Measurements from ENCODE around the gene ANXA7.
A peak's percentile ranks its signal among the peaks of the same experiment; 100 is the strongest.
"Not testable (repeated sequence)": the region's sequence is repeated elsewhere in the genome, so short reads cannot be mapped to it uniquely, and the experiment has no call there.

ANXA7 gene

GRCh38 chr10:73357821-73358220 lies 56.0 kb downstream of the ANXA7 start:
- Histone ChIP-seq H3K27me3 (ENCODE audit: control insufficient read depth in 5 of 5, insufficient read depth in 4 of 5, low read length in 5 of 5) (no peaks in the 10 kb centered on the region), H3K9ac (ENCODE audit: low read length in 5 of 5) (peak overlapping the region; percentile 86 to 95 (median 87)), H3K4me3 (ENCODE audit: low read depth in 1 of 5, low read length in 5 of 5) (peak overlapping the region; percentile 89 to 94 (median 92)), H3K36me3 (ENCODE audit: control insufficient read depth in 5 of 5, insufficient read depth in 5 of 5, low read length in 5 of 5) (no peaks in the 10 kb centered on the region), H3K4me1 (ENCODE audit: control insufficient read depth in 5 of 5, insufficient read depth in 5 of 5, low read length in 5 of 5) (peaks cover 0 to 31% (median 23%) of the 10 kb centered on the region in 5 donors), H3K27ac (ENCODE audit: low read depth, low read length) (no peak overlapping the region), H3K9me3 (ENCODE audit: control insufficient read depth in 5 of 5, low read length in 5 of 5) (peaks cover 0 to 2% (median 0%) of the 10 kb centered on the region in 5 donors)

GRCh38 chr10:73357166-73357565 lies 56.7 kb downstream of the ANXA7 start:
- Histone ChIP-seq H3K9ac (ENCODE audit: low read length in 5 of 5) (peak overlapping the region in 4 of 5 donors; percentile 10 to 70 (median 53)), H3K9me3 (ENCODE audit: control insufficient read depth in 5 of 5, low read length in 5 of 5) (peaks cover 0 to 2% (median 0%) of the 10 kb centered on the region in 5 donors), H3K27me3 (ENCODE audit: control insufficient read depth in 5 of 5, insufficient read depth in 4 of 5, low read length in 5 of 5) (no peaks in the 10 kb centered on the region), H3K4me1 (ENCODE audit: control insufficient read depth in 5 of 5, insufficient read depth in 5 of 5, low read length in 5 of 5) (peaks cover 0 to 28% (median 23%) of the 10 kb centered on the region in 5 donors), H3K27ac (ENCODE audit: low read depth, low read length) (peak overlapping the region; percentile 66), H3K36me3 (ENCODE audit: control insufficient read depth in 5 of 5, insufficient read depth in 5 of 5, low read length in 5 of 5) (no peaks in the 10 kb centered on the region), H3K4me3 (ENCODE audit: low read depth in 1 of 5, low read length in 5 of 5) (peak overlapping the region in 1 of 5 donors; percentile 17)

GRCh38 chr10:73344269-73344668 lies 69.6 kb downstream of the ANXA7 start:
- H3K9me3 ChIP-seq (ENCODE audit: control insufficient read depth in 5 of 5, low read length in 5 of 5), result no peaks in the 10 kb centered on the region
- H3K27me3 ChIP-seq (ENCODE audit: control insufficient read depth in 5 of 5, insufficient read depth in 4 of 5, low read length in 5 of 5), result no peaks in the 10 kb centered on the region
- peaks cover 0 to 19% (median 8%) of the 10 kb centered on the region in 5 donors for H3K4me1 ChIP-seq (ENCODE audit: control insufficient read depth in 5 of 5, insufficient read depth in 5 of 5, low read length in 5 of 5)
- no peak overlapping the region for H3K4me3 ChIP-seq (ENCODE audit: low read depth in 1 of 5, low read length in 5 of 5)
- H3K36me3 ChIP-seq (ENCODE audit: control insufficient read depth in 5 of 5, insufficient read depth in 5 of 5, low read length in 5 of 5), result peaks cover 0 to 7% (median 3%) of the 10 kb centered on the region in 5 donors
- H3K9ac ChIP-seq (ENCODE audit: low read length in 5 of 5), result no peak overlapping the region
- H3K27ac ChIP-seq (ENCODE audit: low read depth, low read length), result no peak overlapping the region

DNA sequence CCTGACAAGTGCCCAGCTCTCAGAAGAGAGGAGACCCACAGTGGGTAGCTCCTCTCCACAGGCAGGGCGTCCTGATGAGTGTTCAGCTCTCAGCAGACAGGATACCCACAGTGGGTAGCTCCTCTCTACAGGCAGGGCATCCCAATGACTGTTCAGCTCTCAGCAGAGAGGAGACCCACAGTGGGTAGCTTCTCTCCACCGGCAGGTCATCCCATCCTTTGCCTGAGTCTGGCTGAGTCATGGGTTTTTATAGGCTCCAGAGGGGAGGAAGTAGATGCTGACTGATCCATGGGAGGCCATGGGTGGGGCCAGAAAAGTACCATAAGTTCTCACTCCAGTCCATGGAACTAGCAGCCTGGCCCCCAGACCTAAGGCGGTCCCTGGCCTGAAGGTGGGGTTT lies 73.7 kb downstream of the ANXA7 start:
- H3K4me1 ChIP-seq (ENCODE audit: control insufficient read depth in 5 of 5, insufficient read depth in 5 of 5, low read length in 5 of 5), result peaks cover 0 to 28% (median 15%) of the 10 kb centered on the region in 5 donors
- peak overlapping the region in 1 of 5 donors; percentile 5 for H3K4me3 ChIP-seq (ENCODE audit: low read depth in 1 of 5, low read length in 5 of 5)
- H3K27ac ChIP-seq (ENCODE audit: low read depth, low read length), result peak overlapping the region; percentile 81
- no peaks in the 10 kb centered on the region for H3K27me3 ChIP-seq (ENCODE audit: control insufficient read depth in 5 of 5, insufficient read depth in 4 of 5, low read length in 5 of 5)
- no peak overlapping the region for H3K9ac ChIP-seq (ENCODE audit: low read length in 5 of 5)
- H3K36me3 ChIP-seq (ENCODE audit: control insufficient read depth in 5 of 5, insufficient read depth in 5 of 5, low read length in 5 of 5), result no peaks in the 10 kb centered on the region
- H3K9me3 ChIP-seq (ENCODE audit: control insufficient read depth in 5 of 5, low read length in 5 of 5), result no peaks in the 10 kb centered on the region

DNA sequence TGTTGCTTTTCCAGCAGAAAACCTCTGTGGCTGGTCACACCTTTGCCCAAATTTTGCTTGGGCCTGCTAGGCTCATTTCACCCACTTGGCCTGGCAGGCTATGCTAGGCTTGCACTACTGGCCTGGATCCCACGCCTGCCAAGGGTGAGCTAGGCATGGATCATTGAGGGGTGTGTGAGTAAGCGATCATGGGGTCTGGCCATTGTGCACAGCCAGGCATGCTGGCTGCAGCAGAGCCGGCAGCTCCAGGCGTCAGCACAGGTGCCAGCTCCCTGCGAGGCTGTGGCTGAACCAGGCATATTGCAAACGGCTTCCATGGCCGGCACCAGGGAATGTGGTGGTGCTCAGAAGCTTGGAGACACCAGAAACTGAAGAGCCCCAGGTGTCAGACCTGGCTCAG lies 74.4 kb downstream of the ANXA7 start:
- Histone ChIP-seq H3K9me3 (ENCODE audit: control insufficient read depth in 5 of 5, low read length in 5 of 5) (no peaks in the 10 kb centered on the region), H3K4me3 (ENCODE audit: low read depth in 1 of 5, low read length in 5 of 5) (peak overlapping the region in 1 of 5 donors; percentile 5), H3K4me1 (ENCODE audit: control insufficient read depth in 5 of 5, insufficient read depth in 5 of 5, low read length in 5 of 5) (peaks cover 0 to 28% (median 15%) of the 10 kb centered on the region in 5 donors), H3K36me3 (ENCODE audit: control insufficient read depth in 5 of 5, insufficient read depth in 5 of 5, low read length in 5 of 5) (no peaks in the 10 kb centered on the region), H3K27ac (ENCODE audit: low read depth, low read length) (peak overlapping the region; percentile 81), H3K9ac (ENCODE audit: low read length in 5 of 5) (no peak overlapping the region), H3K27me3 (ENCODE audit: control insufficient read depth in 5 of 5, insufficient read depth in 4 of 5, low read length in 5 of 5) (no peaks in the 10 kb centered on the region)

DNA sequence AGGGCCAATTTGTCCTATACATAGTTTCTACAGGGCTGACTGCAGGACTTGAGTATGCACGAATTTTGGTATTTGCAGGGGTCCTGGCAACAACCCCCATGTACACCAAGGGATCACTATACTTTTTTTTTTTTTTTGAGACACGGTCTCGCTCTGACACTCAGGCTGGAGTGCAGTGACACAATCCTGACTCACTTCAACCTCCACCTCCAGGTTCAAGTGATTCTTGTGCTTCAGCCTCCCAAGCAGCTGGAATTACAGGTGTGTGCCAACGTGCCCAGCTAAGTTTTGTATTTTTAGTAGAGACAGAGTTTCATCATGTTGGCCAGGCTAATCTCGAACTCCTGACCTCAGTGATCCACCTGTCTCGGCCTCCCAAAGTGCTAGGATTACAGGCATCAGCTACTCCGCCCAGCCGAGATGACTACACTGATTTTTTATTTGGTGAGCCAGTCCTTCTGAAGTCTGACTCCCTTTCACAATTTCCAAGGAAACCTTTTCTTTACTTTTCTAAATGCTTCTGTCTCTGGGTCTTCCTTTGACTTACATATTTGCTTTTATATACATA lies 75.0 kb downstream of the ANXA7 start:
- H3K9me3 ChIP-seq (ENCODE audit: control insufficient read depth in 5 of 5, low read length in 5 of 5), result no peaks in the 10 kb centered on the region
- H3K36me3 ChIP-seq (ENCODE audit: control insufficient read depth in 5 of 5, insufficient read depth in 5 of 5, low read length in 5 of 5), result no peaks in the 10 kb centered on the region
- H3K9ac ChIP-seq (ENCODE audit: low read length in 5 of 5), result peak overlapping the region in 1 of 5 donors; percentile 25
- H3K27me3 ChIP-seq (ENCODE audit: control insufficient read depth in 5 of 5, insufficient read depth in 4 of 5, low read length in 5 of 5), result no peaks in the 10 kb centered on the region
- H3K4me1 ChIP-seq (ENCODE audit: control insufficient read depth in 5 of 5, insufficient read depth in 5 of 5, low read length in 5 of 5), result peaks cover 0 to 28% (median 15%) of the 10 kb centered on the region in 5 donors
- peak overlapping the region; percentile 81 for H3K27ac ChIP-seq (ENCODE audit: low read depth, low read length)
- H3K4me3 ChIP-seq (ENCODE audit: low read depth in 1 of 5, low read length in 5 of 5), result no peak overlapping the region

- H3K9ac ChIP-seq (ENCODE audit: low read length in 5 of 5), result no peak overlapping the region
- H3K4me3 ChIP-seq (ENCODE audit: low read depth in 1 of 5, low read length in 5 of 5), result no peak overlapping the region
- no peaks in the 10 kb centered on the region for H3K27me3 ChIP-seq (ENCODE audit: control insufficient read depth in 5 of 5, insufficient read depth in 4 of 5, low read length in 5 of 5)
- H3K36me3 ChIP-seq (ENCODE audit: control insufficient read depth in 5 of 5, insufficient read depth in 5 of 5, low read length in 5 of 5), result no peaks in the 10 kb centered on the region
- no peaks in the 10 kb centered on the region for H3K9me3 ChIP-seq (ENCODE audit: control insufficient read depth in 5 of 5, low read length in 5 of 5)
- no peak overlapping the region for H3K27ac ChIP-seq (ENCODE audit: low read depth, low read length)
- no peaks in the 10 kb centered on the region for H3K4me1 ChIP-seq (ENCODE audit: control insufficient read depth in 5 of 5, insufficient read depth in 5 of 5, low read length in 5 of 5)
Observed at GRCh38 chr10:73333202-73333601, 80.7 kb downstream of the ANXA7 start.

DNA sequence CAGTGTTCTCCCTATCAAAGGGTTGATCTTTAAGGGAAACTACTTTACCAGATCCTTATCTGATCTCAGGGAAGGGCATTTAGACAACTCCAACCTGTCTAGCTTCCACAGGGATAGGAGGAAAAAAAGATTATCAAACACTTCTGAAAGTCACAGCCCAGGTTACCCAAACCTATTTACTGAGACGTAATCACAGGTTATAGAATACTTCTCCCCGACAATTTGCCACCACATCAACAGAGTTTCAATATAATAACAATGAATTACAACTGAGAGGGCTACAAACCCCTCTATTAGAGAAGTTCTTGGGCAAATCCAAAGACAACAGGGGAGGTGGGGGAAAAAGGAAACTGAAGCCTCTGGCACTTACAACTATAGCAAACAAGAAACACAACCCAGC lies 81.5 kb downstream of the ANXA7 start:
- no peak overlapping the region for H3K27ac ChIP-seq (ENCODE audit: low read depth, low read length)
- H3K27me3 ChIP-seq (ENCODE audit: control insufficient read depth in 5 of 5, insufficient read depth in 4 of 5, low read length in 5 of 5), result no peaks in the 10 kb centered on the region
- H3K36me3 ChIP-seq (ENCODE audit: control insufficient read depth in 5 of 5, insufficient read depth in 5 of 5, low read length in 5 of 5), result no peaks in the 10 kb centered on the region
- no peak overlapping the region for H3K9ac ChIP-seq (ENCODE audit: low read length in 5 of 5)
- no peaks in the 10 kb centered on the region for H3K9me3 ChIP-seq (ENCODE audit: control insufficient read depth in 5 of 5, low read length in 5 of 5)
- H3K4me3 ChIP-seq (ENCODE audit: low read depth in 1 of 5, low read length in 5 of 5), result no peak overlapping the region
- H3K4me1 ChIP-seq (ENCODE audit: control insufficient read depth in 5 of 5, insufficient read depth in 5 of 5, low read length in 5 of 5), result no peaks in the 10 kb centered on the region

- not testable (repeated sequence) for H3K27me3 ChIP-seq (ENCODE audit: control insufficient read depth in 5 of 5, insufficient read depth in 4 of 5, low read length in 5 of 5); H3K9me3 ChIP-seq (ENCODE audit: control insufficient read depth in 5 of 5, low read length in 5 of 5); H3K4me3 ChIP-seq (ENCODE audit: low read depth in 1 of 5, low read length in 5 of 5); H3K36me3 ChIP-seq (ENCODE audit: control insufficient read depth in 5 of 5, insufficient read depth in 5 of 5, low read length in 5 of 5); H3K4me1 ChIP-seq (ENCODE audit: control insufficient read depth in 5 of 5, insufficient read depth in 5 of 5, low read length in 5 of 5); H3K27ac ChIP-seq (ENCODE audit: low read depth, low read length); H3K9ac ChIP-seq (ENCODE audit: low read length in 5 of 5)
Observed at GRCh38 chr10:73328523-73328922, 85.3 kb downstream of the ANXA7 start.

GRCh38 chr10:73325290-73325689 lies 88.6 kb downstream of the ANXA7 start:
- H3K9me3 ChIP-seq (ENCODE audit: control insufficient read depth in 5 of 5, low read length in 5 of 5); H3K4me1 ChIP-seq (ENCODE audit: control insufficient read depth in 5 of 5, insufficient read depth in 5 of 5, low read length in 5 of 5); H3K9ac ChIP-seq (ENCODE audit: low read length in 5 of 5): not testable (repeated sequence)

More at GRCh38 chr10:73325290-73325689, 88.6 kb downstream of the ANXA7 start:
- H3K27me3 ChIP-seq (ENCODE audit: control insufficient read depth in 5 of 5, insufficient read depth in 4 of 5, low read length in 5 of 5); H3K4me3 ChIP-seq (ENCODE audit: low read depth in 1 of 5, low read length in 5 of 5); H3K36me3 ChIP-seq (ENCODE audit: control insufficient read depth in 5 of 5, insufficient read depth in 5 of 5, low read length in 5 of 5); H3K27ac ChIP-seq (ENCODE audit: low read depth, low read length): not testable (repeated sequence)
